GM19240 (cell line): Measurements from ENCODE around the gene GRPEL2.
"Not testable (repeated sequence)": the region's sequence is repeated elsewhere in the genome, so short reads cannot be mapped to it uniquely, and the experiment has no call there.

Experiments
- DNase-seq: peaks from one replicate; pipeline ENCODE4 v3.0.0; 2011; ENCODE audit warnings: low spot score; ENCODE audit not compliant: insufficient read length

The GRPEL2 gene

DNA sequence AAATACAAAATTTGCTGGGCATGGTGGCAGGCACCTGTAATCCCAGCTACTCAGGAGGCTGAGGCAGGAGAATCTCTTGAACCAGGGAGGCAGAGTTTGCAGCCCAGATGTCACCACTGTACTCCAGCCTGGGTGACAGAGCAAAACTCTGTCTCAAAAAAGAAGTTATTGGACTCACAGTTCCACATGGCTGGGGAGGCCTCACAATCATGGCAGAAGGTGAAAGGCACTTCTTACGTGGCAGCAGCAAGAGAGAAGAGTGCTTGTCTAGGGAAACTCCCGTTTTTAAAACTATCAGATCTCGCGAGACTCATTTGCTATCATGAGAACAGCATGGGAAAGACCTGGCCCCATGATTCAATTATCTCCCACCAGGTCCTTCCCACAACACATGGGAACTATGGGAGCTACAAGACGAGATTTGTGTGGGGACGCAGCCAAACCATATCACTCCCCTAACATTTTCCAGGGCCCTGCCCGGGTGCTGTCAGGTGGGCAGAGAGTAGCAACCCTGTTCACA lies 53.5 kb downstream of the GRPEL2 start:
- DNase-seq, result not testable (repeated sequence)

DNA sequence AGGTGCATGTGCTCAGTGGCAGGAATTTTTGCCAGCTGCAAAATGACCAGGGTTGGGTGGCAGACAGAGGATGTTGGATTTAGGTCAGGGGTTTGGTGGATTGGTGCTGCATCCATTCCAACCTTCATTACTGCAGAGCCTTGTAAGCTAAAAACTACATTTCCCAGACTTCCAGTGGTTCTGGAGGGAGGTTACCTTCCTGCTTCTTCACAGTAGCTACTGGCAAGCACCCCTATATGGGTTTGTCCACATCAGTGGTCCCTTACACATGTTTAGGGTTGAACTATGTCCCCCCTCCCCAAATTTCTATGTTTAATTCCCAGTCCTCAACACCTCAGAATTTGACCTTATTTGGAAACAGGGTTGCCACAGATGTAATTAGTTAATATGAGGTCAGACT lies 54.5 kb downstream of the GRPEL2 start:
- no peak for DNase-seq

DNA sequence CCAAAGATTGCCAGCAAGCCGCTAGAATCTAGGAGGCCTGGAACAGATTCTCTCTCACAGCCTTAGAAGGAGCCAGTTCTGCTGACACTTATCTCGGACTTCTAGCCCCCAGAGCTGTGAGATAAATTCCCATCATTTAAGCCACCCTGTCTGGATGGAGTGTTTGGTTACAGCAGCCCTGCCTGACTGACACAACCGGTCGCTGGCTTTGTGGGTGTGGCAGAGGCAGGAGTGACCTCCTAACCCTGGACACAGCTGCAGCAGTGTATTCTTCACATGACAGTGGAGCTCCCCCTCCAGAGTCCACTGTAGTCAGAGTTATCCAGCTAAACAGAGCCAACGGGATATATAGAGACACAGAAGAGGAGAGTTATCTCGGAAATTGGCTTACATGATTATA lies 55.0 kb downstream of the GRPEL2 start:
- no peak for DNase-seq

DNA sequence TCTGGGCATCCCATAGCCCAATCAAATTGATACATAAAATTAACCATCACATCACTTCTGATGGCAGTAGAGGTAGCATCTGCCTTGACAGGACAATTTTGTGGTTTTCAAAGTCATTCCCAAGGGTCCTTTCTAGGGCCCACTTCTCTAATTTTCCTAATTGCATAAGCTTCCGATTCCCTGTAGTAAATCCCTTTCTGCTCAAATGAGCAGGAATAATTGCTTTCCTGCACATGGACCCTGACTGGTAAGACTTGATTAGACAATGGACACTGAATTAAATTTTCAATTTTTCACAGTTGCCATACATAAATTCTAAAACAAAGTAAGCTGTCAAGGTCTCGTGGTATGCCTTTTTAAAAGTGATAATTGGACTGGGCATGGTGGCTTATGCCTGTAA lies 55.8 kb downstream of the GRPEL2 start:
- DNase-seq, result no peak

DNA sequence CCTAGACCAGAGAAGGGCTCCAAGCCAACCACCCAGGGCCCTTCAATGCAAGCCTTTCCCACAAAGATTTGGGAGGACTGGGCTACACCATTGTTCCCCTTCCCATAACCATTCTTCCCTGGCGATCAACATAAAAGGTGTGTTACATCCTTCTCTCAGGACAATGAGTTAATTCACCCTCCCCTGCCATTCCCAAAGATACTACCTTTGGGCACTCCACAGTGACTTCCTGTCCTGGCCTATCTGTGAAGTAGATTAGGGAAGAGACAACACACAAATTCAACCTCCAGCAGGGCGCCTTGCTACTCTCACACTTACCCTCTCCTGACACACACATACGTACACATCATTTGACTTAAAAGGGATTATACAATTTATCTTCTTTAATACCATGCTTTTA lies 57.0 kb downstream of the GRPEL2 start:
- DNase-seq, result no peak
